Endothelial cell of umbilical vein (primary cell): ENCODE results near the gene FOLR1. TPM values are rescaled to one million over a fixed set of nuclear protein-coding genes. Genes with fewer than 3 reads are reported as not detected.

Experiments
- BruUV-seq: library from RNA; stranded (reverse); fragments of 400-500 nt; replicated peaks from 2 replicates; lab custom pipeline; 2021; lab: Mats Ljungman, UMichigan
- CTCF ChIA-PET: fragments of 300-600, 350-600 bp; sonication (Branson Sonifier 250); formaldehyde crosslinking; loops from one replicate; lab custom pipeline; 2021; ENCODE audit warnings: antibody characterized with exemption, inconsistent platforms; lab: Charles Lee
- POLR2A ChIA-PET: fragments of 300-600, 350-600 bp; sonication (Branson Sonifier 250); formaldehyde crosslinking; loops from one replicate; lab custom pipeline; 2021; ENCODE audit warnings: antibody characterized with exemption, inconsistent platforms; lab: Charles Lee
- DNase-seq: peaks from one replicate; pipeline ENCODE4 v3.0.0-alpha.2; 2011; ENCODE audit warnings: low read depth, low spot score
- FAIRE-seq: peaks from 2 replicates; lab custom pipeline; 2011; peaks lifted over from hg19 to GRCh38; lab: Jason Lieb, UNC
- H2AFZ ChIP-seq: 2 replicates; pipeline ENCODE4 v1.6.0; 2012; ENCODE audit warnings: low read depth, low read length, control low read depth, inconsistent platforms
- H3K27ac ChIP-seq: 2 replicates; pipeline ENCODE4 v1.5.1; 2011; ENCODE audit warnings: low read depth, mild to moderate bottlenecking, control low read depth, low read length, moderate library complexity; ENCODE audit not compliant: insufficient read depth
- H3K27me3 ChIP-seq, 2 experiments: 2 replicates each; pipeline versions ENCODE4 v1.6.0 to v1.6.1; 2011; ENCODE audit warnings: low read length in 2 of 2, mixed read lengths in 1 of 2; ENCODE audit not compliant: control insufficient read depth in 2 of 2, insufficient read depth in 2 of 2
- H3K36me3 ChIP-seq, 2 experiments: 2 replicates in 1 of 2; 3 replicates in 1 of 2; pipeline ENCODE4 v1.5.1; 2011; ENCODE audit warnings: low read length in 2 of 2, mild to moderate bottlenecking in 1 of 2, moderate library complexity in 1 of 2; ENCODE audit not compliant: control insufficient read depth in 2 of 2, insufficient read depth in 2 of 2; ENCODE audit errors: extremely low read depth in 1 of 2
- H3K4me1 ChIP-seq: 3 replicates; pipeline ENCODE4 v1.5.1; 2011; ENCODE audit warnings: mild to moderate bottlenecking, low read length; ENCODE audit not compliant: control insufficient read depth, insufficient read depth; ENCODE audit errors: extremely low read depth
- H3K4me2 ChIP-seq: 2 replicates; pipeline ENCODE4 v1.6.1; 2011; ENCODE audit warnings: low read length, control low read depth, mixed read lengths; ENCODE audit not compliant: insufficient read depth
- H3K4me3 ChIP-seq, 3 experiments: fragments of 200-600 bp in 1 of 3; sonication (generic), shearing (Covaris generic) in 1 of 3; replicated peaks in 1 of 3; 2 replicates each; pipeline ENCODE4 v1.5.1; 2011 to 2016; ENCODE audit warnings: control low read depth in 3 of 3, low read length in 3 of 3, mild to moderate bottlenecking in 2 of 3, inconsistent platforms in 1 of 3, low read depth in 1 of 3, moderate library complexity in 1 of 3; ENCODE audit not compliant: insufficient read depth in 1 of 3
- H3K79me2 ChIP-seq: 2 replicates; pipeline ENCODE4 v1.6.0; 2012; ENCODE audit warnings: low read length, inconsistent platforms; ENCODE audit not compliant: control insufficient read depth, insufficient read depth
- H3K9ac ChIP-seq: replicated peaks from 2 replicates; pipeline ENCODE3; 2011; ENCODE audit warnings: low read length, control low read depth; ENCODE audit not compliant: insufficient read depth; ENCODE audit errors: extremely low read depth
- H3K9me1 ChIP-seq: replicated peaks from 3 replicates; pipeline ENCODE4 v1.6.0; 2011; ENCODE audit warnings: mild to moderate bottlenecking, low read length; ENCODE audit not compliant: control insufficient read depth, insufficient read depth; ENCODE audit errors: extremely low read depth
- H3K9me3 ChIP-seq: replicated peaks from 2 replicates; pipeline ENCODE4 v1.5.1; 2012; ENCODE audit warnings: low read length, inconsistent platforms; ENCODE audit not compliant: control insufficient read depth, insufficient read depth
- H4K20me1 ChIP-seq: replicated peaks from 2 replicates; pipeline ENCODE3; 2011; ENCODE audit warnings: mild to moderate bottlenecking, low read length; ENCODE audit not compliant: control insufficient read depth, insufficient read depth; ENCODE audit errors: extremely low read depth
- CTCF ChIP-seq, 2 donors: IDR thresholded peaks; 1 replicate in 1 of 2; 2 replicates in 1 of 2; pipeline ENCODE4 v1.5.1; 2011; ENCODE audit warnings: low read length in 2 of 2, mild to moderate bottlenecking in 2 of 2, moderate library complexity in 2 of 2, control low read depth in 1 of 2, inconsistent platforms in 1 of 2, low read depth in 1 of 2; ENCODE audit not compliant: insufficient read depth in 1 of 2; ENCODE audit errors: extremely low read depth in 1 of 2
- EZH2 ChIP-seq: IDR thresholded peaks from 2 replicates; pipeline ENCODE4 v1.6.1; 2012; ENCODE audit warnings: borderline replicate concordance, low read depth, mild to moderate bottlenecking, moderate library complexity, low read length, inconsistent platforms; ENCODE audit not compliant: severe bottlenecking
- FOS ChIP-seq: IDR thresholded peaks from 2 replicates; pipeline ENCODE4 v1.6.1; 2011; ENCODE audit warnings: mild to moderate bottlenecking, low read length, moderate library complexity, borderline replicate concordance; ENCODE audit not compliant: insufficient read depth
- GATA2 ChIP-seq: IDR thresholded peaks from 2 replicates; pipeline ENCODE4 v1.7.0; 2011; ENCODE audit warnings: low read depth, mild to moderate bottlenecking, moderate library complexity, mixed read lengths, low read length; ENCODE audit not compliant: insufficient read length, insufficient read depth
- JUN ChIP-seq: IDR thresholded peaks from 2 replicates; pipeline ENCODE4 v1.6.1; 2011; ENCODE audit warnings: borderline replicate concordance, low read depth; ENCODE audit not compliant: insufficient read length, insufficient read depth
- MAX ChIP-seq: IDR thresholded peaks from 2 replicates; pipeline ENCODE4 v1.6.1; 2011; ENCODE audit not compliant: insufficient read depth, insufficient read length
- POLR2A ChIP-seq: IDR thresholded peaks from 2 replicates; pipeline ENCODE4 v1.6.1; 2012; ENCODE audit warnings: low read depth, mild to moderate bottlenecking, control low read depth, low read length
- POLR2AphosphoS5 ChIP-seq: IDR thresholded peaks from 2 replicates; pipeline ENCODE4 v1.6.1; 2012; ENCODE audit warnings: low read depth, mild to moderate bottlenecking, control low read depth, low read length, moderate library complexity; ENCODE audit not compliant: insufficient read depth
- dilution Hi-C: fragments of 300-500 bp; cut with MboI; formaldehyde crosslinking; loops from one replicate; pipeline ENCODE4 v1.15.0; 2019; ENCODE audit warnings: low sequenced_read_pairs; ENCODE audit not compliant: extremely low pct_ligation_motif_present
- intact Hi-C: fragments of 100-400 bp; cut with micrococcal nuclease; formaldehyde crosslinking; loops from one replicate; pipeline ENCODE4 v1.10.0; 2022
- polyA plus RNA-seq, 4 experiments: library from polyadenylated mRNA; depleted of rRNA in 3 of 4; stranded (reverse) in 3 of 4; unstranded in 1 of 4; fragments of >200 nt; gene quantifications; 2 replicates each; pipeline versions ENCODE4 v1.2.1 to v1.2.3, GENCODE V29; 2011 to 2012; ENCODE audit warnings: missing spikeins in 1 of 4
- total RNA-seq: library from RNA; stranded (reverse); gene quantifications from 2 replicates; pipeline ENCODE4 v1.2.3, GENCODE V29; 2021

The FOLR1 gene
- total and polyA plus RNA-seq, 2 donors (not counting 3 experiments of a cell fraction or from before 2014, with no cell fraction given) = not detected

- no peak overlapping the region for H3K4me2 ChIP-seq
- H3K4me3 ChIP-seq = no peak overlapping the region
- intact Hi-C loops (no loop called here), dilution Hi-C loops (no loop called here)
- H3K27ac ChIP-seq = no peak overlapping the region
- FAIRE-seq = no peak
- no peaks in the 10 kb centered on the region for H3K9me3 ChIP-seq
- TF ChIP-seq FOS (no peak), POLR2A (no peak), JUN (no peak), GATA2 (no peak), EZH2 (no peak), POLR2AphosphoS5 (no peak), MAX (no peak), CTCF (IDR thresholded peaks at IDR 0.05; ENCODE audit: extremely low read depth in 1 of 2, insufficient read depth in 1 of 2, low read depth in 1 of 2, low read length in 2 of 2) (no peak)
- no peaks in the 10 kb centered on the region for H4K20me1 ChIP-seq
- H3K4me1 ChIP-seq = no peaks in the 10 kb centered on the region
- ChIA-PET POLR2A (no interaction called here), CTCF (no interaction called here)
- no peaks in the 10 kb centered on the region for H3K79me2 ChIP-seq
- H3K9ac ChIP-seq = no peak overlapping the region
- no peaks in the 10 kb centered on the region for H3K9me1 ChIP-seq
- H3K36me3 ChIP-seq = peaks cover 17 to 85% of the 10 kb centered on the region in 2 experiments
- no peak overlapping the region for H2AFZ ChIP-seq
- BruUV-seq = no TSS peak
- DNase-seq = no peak
- H3K27me3 ChIP-seq = no peaks in the 10 kb centered on the region
Measured at GRCh38 chr11:72233056-72233772, 41.3 kb downstream of the FOLR1 start.
